Erythroblast (primary cell): ENCODE data around the gene NME7.

ENCODE experiments used
- GATA1 ChIP-seq: IDR thresholded peaks from 2 replicates; pipeline ENCODE4 v1.6.1; 2011; ENCODE audit warnings: low read depth, mild to moderate bottlenecking, control low read depth, low read length, moderate library complexity
- POLR2A ChIP-seq: IDR thresholded peaks from 2 replicates; pipeline ENCODE4 v1.6.1; 2011; ENCODE audit warnings: mild to moderate bottlenecking, low read length

GRCh38 chr1:169130683-169131082 is 236.9 kb downstream of the NME7 start:
- no peak for TF ChIP-seq POLR2A
- TF ChIP-seq GATA1, result no peak
